ENCODE data around the gene LAPTM5.

The LAPTM5 gene

GRCh38 chr1:30731109-30731805 is 26.3 kb downstream of the LAPTM5 start (continued):
- TF ChIP-seq, protein P1, sequence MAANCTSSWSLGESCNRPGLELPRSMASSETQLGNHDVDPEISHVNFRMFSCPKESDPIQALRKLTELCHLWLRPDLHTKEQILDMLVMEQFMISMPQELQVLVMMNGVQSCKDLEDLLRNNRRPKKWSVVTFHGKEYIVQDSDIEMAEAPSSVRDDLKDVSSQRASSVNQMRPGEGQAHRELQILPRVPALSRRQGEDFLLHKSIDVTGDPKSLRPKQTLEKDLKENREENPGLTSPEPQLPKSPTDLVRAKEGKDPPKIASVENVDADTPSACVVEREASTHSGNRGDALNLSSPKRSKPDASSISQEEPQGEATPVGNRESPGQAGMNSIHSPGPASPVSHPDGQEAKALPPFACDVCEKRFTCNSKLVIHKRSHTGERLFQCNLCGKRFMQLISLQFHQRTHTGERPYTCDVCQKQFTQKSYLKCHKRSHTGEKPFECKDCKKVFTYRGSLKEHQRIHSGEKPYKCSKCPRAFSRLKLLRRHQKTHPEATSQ (tag by site-specific recombination; IDR thresholded peaks at IDR 0.05), result no peak
- TF ChIP-seq KLF10 (tag by site-specific recombination; IDR thresholded peaks at IDR 0.05) (no peak), ZNF513 (tag by site-specific recombination; IDR thresholded peaks at IDR 0.05) (no peak), GLIS1 (tag by site-specific recombination; IDR thresholded peaks at IDR 0.05) (no peak)

GRCh38 chr1:30730346-30731108 is 27.0 kb downstream of the LAPTM5 start:
- H3K4me3 ChIP-seq (ENCODE audit: low read depth, low read length), result no peak overlapping the region
- CTCF ChIA-PET, result interaction anchor here (0.6 to 13.2 kb wide), 6 partner anchors 10 to 1041 kb away, joined by 3 to 374 read pairs (median 3); no protein-coding TSS in a partner anchor
- POLR2A ChIA-PET, result interaction anchor here (0.8 kb wide), 1 partner anchor 48 kb away, joined by 4 read pairs; no protein-coding TSS in a partner anchor
- no peaks in the 10 kb centered on the region for H3K36me3 ChIP-seq (ENCODE audit: control insufficient read depth in 2 of 2, insufficient read depth in 1 of 2, low read length in 2 of 2)
- TF ChIP-seq ZNF433 (tag by site-specific recombination; IDR thresholded peaks at IDR 0.05; ENCODE audit: low read depth) (no peak), SP7 (tag by site-specific recombination; IDR thresholded peaks at IDR 0.05) (no peak)
- TF ChIP-seq, protein P2, sequence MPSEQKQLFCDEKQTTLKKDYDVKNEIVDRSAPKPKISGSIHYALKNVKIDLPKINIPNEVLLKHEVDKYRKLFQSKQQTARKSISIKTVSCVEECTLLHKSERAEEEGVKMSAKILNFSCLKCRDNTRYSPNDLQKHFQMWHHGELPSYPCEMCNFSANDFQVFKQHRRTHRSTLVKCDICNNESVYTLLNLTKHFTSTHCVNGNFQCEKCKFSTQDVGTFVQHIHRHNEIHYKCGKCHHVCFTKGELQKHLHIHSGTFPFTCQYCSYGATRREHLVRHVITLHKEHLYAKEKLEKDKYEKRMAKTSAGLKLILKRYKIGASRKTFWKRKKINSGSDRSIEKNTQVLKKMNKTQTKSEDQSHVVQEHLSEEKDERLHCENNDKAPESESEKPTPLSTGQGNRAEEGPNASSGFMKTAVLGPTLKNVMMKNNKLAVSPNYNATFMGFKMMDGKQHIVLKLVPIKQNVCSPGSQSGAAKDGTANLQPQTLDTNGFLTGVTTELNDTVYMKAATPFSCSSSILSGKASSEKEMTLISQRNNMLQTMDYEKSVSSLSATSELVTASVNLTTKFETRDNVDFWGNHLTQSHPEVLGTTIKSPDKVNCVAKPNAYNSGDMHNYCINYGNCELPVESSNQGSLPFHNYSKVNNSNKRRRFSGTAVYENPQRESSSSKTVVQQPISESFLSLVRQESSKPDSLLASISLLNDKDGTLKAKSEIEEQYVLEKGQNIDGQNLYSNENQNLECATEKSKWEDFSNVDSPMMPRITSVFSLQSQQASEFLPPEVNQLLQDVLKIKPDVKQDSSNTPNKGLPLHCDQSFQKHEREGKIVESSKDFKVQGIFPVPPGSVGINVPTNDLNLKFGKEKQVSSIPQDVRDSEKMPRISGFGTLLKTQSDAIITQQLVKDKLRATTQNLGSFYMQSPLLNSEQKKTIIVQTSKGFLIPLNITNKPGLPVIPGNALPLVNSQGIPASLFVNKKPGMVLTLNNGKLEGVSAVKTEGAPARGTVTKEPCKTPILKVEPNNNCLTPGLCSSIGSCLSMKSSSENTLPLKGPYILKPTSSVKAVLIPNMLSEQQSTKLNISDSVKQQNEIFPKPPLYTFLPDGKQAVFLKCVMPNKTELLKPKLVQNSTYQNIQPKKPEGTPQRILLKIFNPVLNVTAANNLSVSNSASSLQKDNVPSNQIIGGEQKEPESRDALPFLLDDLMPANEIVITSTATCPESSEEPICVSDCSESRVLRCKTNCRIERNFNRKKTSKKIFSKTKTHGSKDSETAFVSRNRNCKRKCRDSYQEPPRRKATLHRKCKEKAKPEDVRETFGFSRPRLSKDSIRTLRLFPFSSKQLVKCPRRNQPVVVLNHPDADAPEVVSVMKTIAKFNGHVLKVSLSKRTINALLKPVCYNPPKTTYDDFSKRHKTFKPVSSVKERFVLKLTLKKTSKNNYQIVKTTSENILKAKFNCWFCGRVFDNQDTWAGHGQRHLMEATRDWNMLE (tag by site-specific recombination; conservative IDR thresholded peaks at IDR 0.05; ENCODE audit: low read depth), result no peak
- H3K27ac ChIP-seq (ENCODE audit: extremely low read depth, low read depth, low read length), result no peak overlapping the region
- H3K4me1 ChIP-seq (ENCODE audit: control insufficient read depth, insufficient read depth, low read length), result no peaks in the 10 kb centered on the region
- no peaks in the 10 kb centered on the region for H3K9me3 ChIP-seq (ENCODE audit: control insufficient read depth, insufficient read depth, low read depth, low read length)

DNA sequence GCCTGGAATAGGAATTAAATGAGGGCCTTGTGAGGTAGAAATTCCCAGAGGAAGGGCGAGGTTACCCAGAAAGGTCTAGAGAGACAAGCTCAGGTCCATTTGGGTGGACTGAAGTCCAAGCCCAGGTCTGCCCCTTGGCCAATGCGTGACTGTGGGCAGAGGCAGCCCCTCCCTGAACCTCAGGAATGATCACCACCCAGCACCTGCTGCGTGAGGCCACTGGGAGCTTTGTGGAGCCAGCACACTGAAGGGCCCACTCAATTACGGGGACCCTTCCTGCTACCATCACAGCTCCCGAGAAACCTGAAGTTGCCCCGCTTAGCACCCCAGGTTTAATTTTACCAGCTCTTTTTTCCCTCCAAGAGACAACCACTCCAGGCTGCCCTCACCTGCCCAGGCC is 27.7 kb downstream of the LAPTM5 start:
- H3K36me3 ChIP-seq (ENCODE audit: control insufficient read depth in 2 of 2, insufficient read depth in 1 of 2, low read length in 2 of 2), result no peaks in the 10 kb centered on the region
- no peaks in the 10 kb centered on the region for H3K9me3 ChIP-seq (ENCODE audit: control insufficient read depth, insufficient read depth, low read depth, low read length)
- TF ChIP-seq SP3 (tag by site-specific recombination; IDR thresholded peaks at IDR 0.05) (no peak), ZNF211 (tag by site-specific recombination; IDR thresholded peaks at IDR 0.05; ENCODE audit: low read depth) (no peak), KLF1 (tag by site-specific recombination; IDR thresholded peaks at IDR 0.05) (no peak), ZNF10 (tag by site-specific recombination; IDR thresholded peaks at IDR 0.05) (0 out of 2 replicates have a peak, but pooled peaks have one; percentile 40)
- no peak overlapping the region for H3K27ac ChIP-seq (ENCODE audit: extremely low read depth, low read depth, low read length)
- ChIA-PET POLR2A (interaction anchor here (0.8 kb wide), 1 partner anchor 49 kb away, joined by 4 read pairs; no protein-coding TSS in a partner anchor), CTCF (interaction anchor here (0.6 to 13.2 kb wide), 7 partner anchors 9 to 1040 kb away, joined by 3 to 374 read pairs (median 3); no protein-coding TSS in a partner anchor)
- no peak overlapping the region for H3K4me3 ChIP-seq (ENCODE audit: low read depth, low read length)
- H3K4me1 ChIP-seq (ENCODE audit: control insufficient read depth, insufficient read depth, low read length), result no peaks in the 10 kb centered on the region

All from HEK293 (cell line).